ENCODE measurements around the gene DNAJC30. TPM values are rescaled to one million over a fixed set of nuclear protein-coding genes. Genes with fewer than 3 reads are reported as not detected.
"Not testable (repeated sequence)": the region's sequence is repeated elsewhere in the genome, so short reads cannot be mapped to it uniquely, and the experiment has no call there.

The DNAJC30 gene
- total RNA-seq, 1 experiment from 2014 or later, result 6.8 TPM

GRCh38 chr7:73660594-73660993 lies 22.7 kb downstream of the DNAJC30 start:
- CTCF ChIA-PET, result not testable (repeated sequence)

GRCh38 chr7:73659983-73660382 lies 23.3 kb downstream of the DNAJC30 start:
- no peaks in the 10 kb centered on the region for H3K36me3 Mint-ChIP-seq
- H3K4me1 Mint-ChIP-seq, result peaks cover 7% of the 10 kb centered on the region
- peaks cover 16% of the 10 kb centered on the region for H3K9me3 Mint-ChIP-seq
- ATAC-seq (no peak), DNase-seq (ENCODE audit: low spot score) (no peak)
- no peak overlapping the region for H3K27ac Mint-ChIP-seq
- TF ChIP-seq PRDM15 (CRISPR knock-in tag; IDR thresholded peaks at IDR 0.05), result no peak
- TF ChIP-seq ZNF671 (CRISPR knock-in tag; IDR thresholded peaks at IDR 0.05), result no peak
- no peak for TF ChIP-seq HMGXB4 (CRISPR knock-in tag; IDR thresholded peaks at IDR 0.05)
- no peak for TF ChIP-seq JUN (CRISPR knock-in tag; IDR thresholded peaks at IDR 0.05)
- TF ChIP-seq KAT7 (CRISPR knock-in tag; IDR thresholded peaks at IDR 0.05; ENCODE audit: borderline replicate concordance), result no peak
- TF ChIP-seq GABPB1 (CRISPR knock-in tag; IDR thresholded peaks at IDR 0.05), result no peak
- no peak for TF ChIP-seq TEAD4 (CRISPR knock-in tag; IDR thresholded peaks at IDR 0.05)
- TF ChIP-seq ZNF416 (CRISPR knock-in tag; IDR thresholded peaks at IDR 0.05), result no peak
- TF ChIP-seq SMAD4 (CRISPR knock-in tag; IDR thresholded peaks at IDR 0.05), result no peak
- no peak for TF ChIP-seq ERG (CRISPR knock-in tag; IDR thresholded peaks at IDR 0.05)
- TF ChIP-seq IRF1 (CRISPR knock-in tag; IDR thresholded peaks at IDR 0.05), result no peak
- TF ChIP-seq AFF4 (CRISPR knock-in tag; IDR thresholded peaks at IDR 0.05; ENCODE audit: borderline replicate concordance), result no peak
- TF ChIP-seq ZNF396 (CRISPR knock-in tag; IDR thresholded peaks at IDR 0.05; ENCODE audit: borderline replicate concordance), result no peak
- ChIA-PET POLR2A (no interaction called here), CTCF (no interaction called here)
- no peak overlapping the region for H3K4me3 Mint-ChIP-seq
- H3K27me3 Mint-ChIP-seq (ENCODE audit: low read depth), result peaks cover 27% of the 10 kb centered on the region

More at GRCh38 chr7:73660594-73660993, 22.7 kb downstream of the DNAJC30 start:
- H3K4me3 Mint-ChIP-seq; H3K36me3 Mint-ChIP-seq; POLR2A ChIA-PET; H3K9me3 Mint-ChIP-seq; H3K27ac Mint-ChIP-seq; DNase-seq (ENCODE audit: low spot score); ATAC-seq: not testable (repeated sequence)
- peaks cover 27% of the 10 kb centered on the region for H3K27me3 Mint-ChIP-seq (ENCODE audit: low read depth)
- peaks cover 12% of the 10 kb centered on the region for H3K4me1 Mint-ChIP-seq

- DNase-seq (ENCODE audit: low spot score); H3K4me1 Mint-ChIP-seq; H3K27ac Mint-ChIP-seq; H3K36me3 Mint-ChIP-seq; POLR2A ChIA-PET; ATAC-seq; CTCF ChIA-PET; H3K4me3 Mint-ChIP-seq; H3K9me3 Mint-ChIP-seq: not testable (repeated sequence)
- peaks cover 23% of the 10 kb centered on the region for H3K27me3 Mint-ChIP-seq (ENCODE audit: low read depth)
These were observed 27.9 kb downstream of the DNAJC30 start for GRCh38 chr7:73655309-73655708.
